ENCODE measurements around the gene ZNF280C. TPM values are rescaled to one million over a fixed set of nuclear protein-coding genes. Genes with fewer than 3 reads are reported as not detected.
"Not testable (repeated sequence)": the region's sequence is repeated elsewhere in the genome, so short reads cannot be mapped to it uniquely, and the experiment has no call there.

Gene ZNF280C
- total and polyA plus RNA-seq, 3 experiments from 2014 or later: 2.2 to 7.6 (median 7.1) TPM

DNA sequence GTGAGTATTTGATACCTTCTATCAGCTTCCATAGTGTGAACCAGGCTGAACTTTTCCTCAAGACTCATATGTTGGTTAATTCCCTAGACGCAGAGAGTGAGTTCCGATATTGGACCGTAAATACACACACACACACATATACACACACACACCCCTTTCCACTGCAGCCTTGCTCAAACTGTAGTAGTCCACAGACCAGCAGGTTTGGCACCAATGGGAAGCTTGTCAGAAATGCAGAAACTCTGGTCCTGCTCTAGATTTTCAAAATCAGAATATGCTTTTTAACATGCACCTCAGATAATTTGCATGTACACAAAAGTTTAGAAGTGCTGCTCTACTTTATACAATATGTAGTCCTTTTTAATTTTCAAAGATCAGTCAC is 27.6 kb upstream of the ZNF280C start:
- no peaks in the 10 kb centered on the region for H3K9me3 ChIP-seq (ENCODE audit: low read length)
- no peak overlapping the region for H3K4me3 Mint-ChIP-seq
- no peaks in the 10 kb centered on the region for H3K4me1 Mint-ChIP-seq

DNA sequence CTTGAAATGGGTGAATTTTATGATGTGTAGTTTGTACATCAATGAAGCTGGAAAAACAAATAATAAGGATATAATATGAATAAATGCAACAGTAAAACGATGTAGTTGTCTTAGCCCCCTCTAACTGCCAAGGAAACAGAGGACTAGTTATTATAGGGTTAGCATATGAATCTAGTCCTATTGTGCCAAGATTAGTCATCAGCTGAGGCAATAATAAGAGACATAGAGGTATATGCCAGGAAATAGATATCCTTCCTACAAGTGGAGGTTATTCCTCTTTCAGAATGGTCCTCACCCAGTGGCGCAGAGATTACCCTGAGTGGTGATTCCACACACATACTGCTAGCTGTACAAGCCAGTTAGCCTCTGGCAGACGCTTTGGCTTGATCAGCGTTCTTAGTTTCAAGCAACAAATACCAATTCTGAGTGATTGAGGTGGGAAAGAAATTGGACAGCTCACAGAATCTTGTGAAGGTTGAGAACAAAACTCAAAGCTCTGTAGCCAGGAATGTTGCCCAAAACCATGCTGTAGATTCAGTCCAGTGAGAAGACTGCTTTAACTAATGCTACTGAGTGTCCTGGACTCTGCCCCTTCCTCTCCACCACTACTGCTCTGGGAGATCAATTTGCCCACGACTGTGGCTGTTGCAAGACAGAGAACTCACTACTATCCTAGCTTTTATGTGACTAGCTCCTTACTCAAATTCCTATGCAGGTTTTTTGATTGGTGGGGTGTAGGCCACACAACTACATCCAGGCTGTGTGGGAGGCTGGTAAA is 27.0 kb upstream of the ZNF280C start:
- no peak for DNase-seq
- H3K36me3 Mint-ChIP-seq: peaks cover 0 to 4% (median 0%) of the 10 kb centered on the region in 3 donors
- ChIA-PET CTCF (no interaction called here), POLR2A (no interaction called here)
- Histone ChIP-seq H3K4me1 (ENCODE audit: insufficient read depth, low read length) (no peaks in the 10 kb centered on the region), H3K9me3 (ENCODE audit: low read length) (no peaks in the 10 kb centered on the region), H3K36me3 (ENCODE audit: insufficient read depth, low read length) (no peaks in the 10 kb centered on the region), H3K4me3 (ENCODE audit: low read length) (no peak overlapping the region), H3K27me3 (ENCODE audit: insufficient read depth, low read length, poor library complexity, severe bottlenecking) (no peaks in the 10 kb centered on the region), H3K27ac (ENCODE audit: low read depth, low read length) (no peak overlapping the region)
- H3K4me1 Mint-ChIP-seq: no peaks in the 10 kb centered on the region
- peaks cover 2 to 6% of the 10 kb centered on the region in 2 donors for H3K27me3 Mint-ChIP-seq
- H3K27ac Mint-ChIP-seq: no peak overlapping the region
- no peak overlapping the region for H3K4me3 Mint-ChIP-seq
- H3K9me3 Mint-ChIP-seq: peaks cover 0 to 6% (median 0%) of the 10 kb centered on the region in 5 donors

More for the DNA sequence above, 27.6 kb upstream of the ZNF280C start:
- H3K4me3 ChIP-seq (ENCODE audit: low read length): no peak overlapping the region
- ChIA-PET CTCF (no interaction called here), POLR2A (no interaction called here)
- Mint-ChIP-seq H3K27me3 (peaks cover 2 to 6% of the 10 kb centered on the region in 2 donors), H3K36me3 (peaks cover 0 to 4% (median 0%) of the 10 kb centered on the region in 3 donors), H3K9me3 (peaks cover 0 to 5% (median 0%) of the 10 kb centered on the region in 5 donors), H3K27ac (no peak overlapping the region)
- H3K27ac ChIP-seq (ENCODE audit: low read depth, low read length): no peak overlapping the region
- no peaks in the 10 kb centered on the region for H3K36me3 ChIP-seq (ENCODE audit: insufficient read depth, low read length)
- no peaks in the 10 kb centered on the region for H3K4me1 ChIP-seq (ENCODE audit: insufficient read depth, low read length)
- no peak for DNase-seq
- no peaks in the 10 kb centered on the region for H3K27me3 ChIP-seq (ENCODE audit: insufficient read depth, low read length, poor library complexity, severe bottlenecking)

DNA sequence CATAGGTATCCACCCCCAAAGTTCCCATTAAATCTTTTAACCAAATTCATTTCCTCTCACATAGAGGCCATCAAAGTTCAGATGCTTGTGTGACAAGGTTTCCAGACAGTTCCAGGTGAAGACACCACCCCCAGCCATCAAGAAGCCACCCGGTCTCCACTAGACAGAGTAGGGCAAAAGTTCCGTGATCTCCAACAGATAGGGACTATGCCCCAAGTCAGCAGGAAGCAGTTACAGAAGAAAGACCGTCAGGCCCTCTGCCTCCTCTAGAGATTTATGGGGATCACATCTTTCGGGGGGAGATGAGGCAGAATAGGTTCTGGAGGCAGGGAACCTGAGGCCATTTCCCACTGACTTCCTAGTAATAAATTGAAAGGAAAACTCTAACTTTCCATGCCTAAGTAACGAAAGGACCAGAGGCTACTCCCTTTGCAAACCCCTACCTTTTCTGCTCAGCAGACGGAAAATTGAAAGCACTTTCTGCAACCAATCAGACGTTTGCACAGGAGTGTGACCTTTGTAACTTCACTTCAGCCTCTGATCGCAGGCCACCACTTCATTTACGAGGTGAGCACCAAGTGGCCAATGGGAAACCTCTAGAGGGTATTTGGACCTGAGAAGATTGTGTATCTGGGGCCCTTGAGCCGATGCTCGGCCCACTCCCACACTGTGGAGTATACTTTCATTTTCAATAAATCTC is 18.5 kb upstream of the ZNF280C start:
- POLR2A ChIA-PET: no interaction called here
- Histone ChIP-seq H3K36me3 (ENCODE audit: insufficient read depth, low read length) (no peaks in the 10 kb centered on the region), H3K9me3 (ENCODE audit: low read length) (no peaks in the 10 kb centered on the region), H3K27me3 (ENCODE audit: insufficient read depth, low read length, poor library complexity, severe bottlenecking) (no peaks in the 10 kb centered on the region), H3K27ac (ENCODE audit: low read depth, low read length) (no peak overlapping the region), H3K4me1 (ENCODE audit: insufficient read depth, low read length) (no peaks in the 10 kb centered on the region), H3K4me3 (ENCODE audit: low read length) (no peak overlapping the region)
- Mint-ChIP-seq H3K27me3 (peaks cover 0 to 3% of the 10 kb centered on the region in 2 donors), H3K4me3 (peak overlapping the region in 2 of 7 donors; percentile 27 to 40), H3K36me3 (peaks cover 0 to 4% (median 0%) of the 10 kb centered on the region in 3 donors), H3K4me1 (peaks cover 0 to 3% (median 0%) of the 10 kb centered on the region in 3 donors), H3K9me3 (peaks cover 0 to 6% (median 0%) of the 10 kb centered on the region in 5 donors), H3K27ac (no peak overlapping the region)
- DNase-seq: no peak
- CTCF ChIA-PET: no interaction called here

DNA sequence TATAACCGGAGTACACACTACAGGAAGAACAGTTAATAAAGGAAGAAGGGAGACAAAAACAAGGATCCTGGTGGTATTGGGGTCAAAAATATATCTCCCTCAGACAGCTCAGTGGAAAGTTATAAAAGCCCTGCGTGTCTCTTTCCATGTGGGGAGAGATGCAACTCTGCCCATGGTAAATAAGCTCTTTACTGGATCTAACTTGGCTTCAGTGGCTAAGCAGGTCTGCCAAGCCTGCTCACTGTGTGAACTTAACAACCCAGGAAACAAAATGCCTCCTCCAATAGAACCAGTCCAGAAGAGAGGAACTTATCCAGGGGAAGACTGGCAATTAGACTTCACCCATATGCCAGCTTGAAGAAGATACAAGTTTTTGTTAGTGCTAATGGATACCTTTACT is 17.0 kb upstream of the ZNF280C start:
- Mint-ChIP-seq H3K4me1 (peaks cover 0 to 3% (median 0%) of the 10 kb centered on the region in 3 donors), H3K4me3 (no peak overlapping the region), H3K9me3 (no peaks in the 10 kb centered on the region), H3K27ac (no peak overlapping the region), H3K36me3 (no peaks in the 10 kb centered on the region), H3K27me3 (peaks cover 0 to 6% of the 10 kb centered on the region in 2 donors)
- no peaks in the 10 kb centered on the region for H3K36me3 ChIP-seq (ENCODE audit: insufficient read depth, low read length)
- H3K9me3 ChIP-seq (ENCODE audit: low read length): no peaks in the 10 kb centered on the region
- ChIA-PET POLR2A (no interaction called here), CTCF (no interaction called here)
- H3K4me3 ChIP-seq (ENCODE audit: low read length): no peak overlapping the region
- DNase-seq: no peak
- H3K4me1 ChIP-seq (ENCODE audit: insufficient read depth, low read length): no peaks in the 10 kb centered on the region
- H3K27me3 ChIP-seq (ENCODE audit: insufficient read depth, low read length, poor library complexity, severe bottlenecking): no peaks in the 10 kb centered on the region
- H3K27ac ChIP-seq (ENCODE audit: low read depth, low read length): no peak overlapping the region

DNA sequence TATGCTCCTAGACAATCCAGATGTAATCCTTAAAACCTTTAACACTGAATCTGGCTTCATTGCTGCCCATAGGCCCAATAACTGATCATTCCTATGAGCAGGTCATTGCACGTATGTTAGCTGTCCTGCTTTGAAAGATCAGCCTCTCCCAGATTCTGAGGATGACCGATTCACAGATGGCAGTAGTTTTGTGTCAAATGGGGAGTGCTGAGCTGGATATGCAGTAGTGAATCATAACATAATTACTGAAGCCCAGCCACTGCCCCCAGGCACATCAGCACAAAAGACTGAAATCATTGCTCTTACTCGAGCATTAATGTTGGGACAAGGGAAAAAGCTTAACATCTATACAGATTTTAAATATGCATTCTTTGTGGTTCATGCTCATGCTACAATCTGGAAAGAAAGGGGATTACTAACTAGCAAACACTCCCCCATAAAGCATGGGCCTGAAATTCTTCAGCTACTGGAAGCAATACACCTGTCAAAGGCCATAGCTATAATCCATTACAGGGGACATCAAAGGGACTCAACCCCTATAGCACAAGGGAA is 16.4 kb upstream of the ZNF280C start:
- no peak overlapping the region for H3K4me3 Mint-ChIP-seq
- peaks cover 0 to 3% (median 0%) of the 10 kb centered on the region in 3 donors for H3K4me1 Mint-ChIP-seq

DNA sequence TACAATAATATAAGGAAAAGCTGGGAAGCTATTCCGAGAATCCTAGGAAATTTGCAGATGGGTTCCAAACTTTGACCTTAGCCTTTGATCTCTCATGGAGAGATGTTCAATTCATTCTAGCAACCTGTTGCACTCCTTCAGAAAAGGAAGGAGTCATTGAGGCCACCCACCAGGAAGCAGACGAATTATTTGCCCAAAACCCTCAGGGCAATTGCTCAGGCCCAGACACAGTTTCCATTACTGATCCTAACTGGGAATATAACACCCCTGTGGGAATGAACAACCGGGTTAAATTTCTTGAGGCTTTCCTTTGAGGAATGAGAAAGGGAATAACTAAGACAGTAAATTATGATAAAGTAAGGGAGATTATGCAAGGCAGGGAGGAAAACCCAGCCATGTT is 13.5 kb upstream of the ZNF280C start:
- Histone ChIP-seq H3K9me3 (ENCODE audit: low read length) (no peaks in the 10 kb centered on the region), H3K4me1 (ENCODE audit: insufficient read depth, low read length) (no peaks in the 10 kb centered on the region), H3K27ac (ENCODE audit: low read depth, low read length) (no peak overlapping the region), H3K4me3 (ENCODE audit: low read length) (no peak overlapping the region), H3K36me3 (ENCODE audit: insufficient read depth, low read length) (no peaks in the 10 kb centered on the region), H3K27me3 (ENCODE audit: insufficient read depth, low read length, poor library complexity, severe bottlenecking) (no peaks in the 10 kb centered on the region)
- DNase-seq: no peak
- CTCF ChIA-PET: no interaction called here
- Mint-ChIP-seq H3K4me3 (no peak overlapping the region), H3K36me3 (no peaks in the 10 kb centered on the region), H3K27me3 (peaks cover 0 to 13% of the 10 kb centered on the region in 2 donors), H3K4me1 (no peaks in the 10 kb centered on the region), H3K9me3 (no peaks in the 10 kb centered on the region), H3K27ac (no peak overlapping the region)
- POLR2A ChIA-PET: no interaction called here

More for the DNA sequence above, 16.4 kb upstream of the ZNF280C start:
- H3K27ac Mint-ChIP-seq: peak overlapping the region in 1 of 8 donors; percentile 52
- peaks cover 0 to 9% of the 10 kb centered on the region in 2 donors for H3K27me3 Mint-ChIP-seq
- Histone ChIP-seq H3K4me1 (ENCODE audit: insufficient read depth, low read length) (no peaks in the 10 kb centered on the region), H3K4me3 (ENCODE audit: low read length) (no peak overlapping the region), H3K27ac (ENCODE audit: low read depth, low read length) (no peak overlapping the region), H3K9me3 (ENCODE audit: low read length) (no peaks in the 10 kb centered on the region), H3K36me3 (ENCODE audit: insufficient read depth, low read length) (no peaks in the 10 kb centered on the region), H3K27me3 (ENCODE audit: insufficient read depth, low read length, poor library complexity, severe bottlenecking) (no peaks in the 10 kb centered on the region)
- POLR2A ChIA-PET: no interaction called here
- no peak for DNase-seq
- no peaks in the 10 kb centered on the region for H3K9me3 Mint-ChIP-seq
- CTCF ChIA-PET: no interaction called here
- H3K36me3 Mint-ChIP-seq: no peaks in the 10 kb centered on the region

DNA sequence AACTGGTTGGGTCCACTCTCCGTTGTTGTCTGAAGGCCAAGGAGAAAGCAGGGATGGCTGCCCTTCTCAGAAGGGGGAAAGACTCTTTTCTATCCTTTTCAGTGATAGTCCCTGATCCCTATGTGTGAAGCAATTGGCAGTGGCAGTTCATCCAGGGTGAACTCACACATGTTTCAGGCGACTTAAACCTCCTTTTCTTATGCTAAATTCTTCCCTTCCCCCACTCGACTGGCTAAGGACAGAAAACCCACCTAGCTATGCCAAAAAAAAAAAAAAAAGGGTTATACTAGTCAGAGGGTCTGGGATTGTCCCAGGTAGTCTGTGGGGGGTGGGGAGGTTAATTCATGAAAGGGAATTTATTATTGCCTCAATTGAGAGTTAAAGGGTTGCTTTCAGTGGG is 12.2 kb upstream of the ZNF280C start:
- Mint-ChIP-seq H3K27ac (no peak overlapping the region), H3K27me3 (peaks cover 0 to 13% of the 10 kb centered on the region in 2 donors), H3K4me3 (no peak overlapping the region), H3K4me1 (no peaks in the 10 kb centered on the region), H3K9me3 (no peaks in the 10 kb centered on the region), H3K36me3 (no peaks in the 10 kb centered on the region)
- no peak for DNase-seq
- Histone ChIP-seq H3K4me3 (ENCODE audit: low read length) (no peak overlapping the region), H3K27me3 (ENCODE audit: insufficient read depth, low read length, poor library complexity, severe bottlenecking) (no peaks in the 10 kb centered on the region), H3K27ac (ENCODE audit: low read depth, low read length) (no peak overlapping the region), H3K9me3 (ENCODE audit: low read length) (no peaks in the 10 kb centered on the region), H3K36me3 (ENCODE audit: insufficient read depth, low read length) (no peaks in the 10 kb centered on the region), H3K4me1 (ENCODE audit: insufficient read depth, low read length) (no peaks in the 10 kb centered on the region)
- ChIA-PET CTCF (no interaction called here), POLR2A (no interaction called here)

DNA sequence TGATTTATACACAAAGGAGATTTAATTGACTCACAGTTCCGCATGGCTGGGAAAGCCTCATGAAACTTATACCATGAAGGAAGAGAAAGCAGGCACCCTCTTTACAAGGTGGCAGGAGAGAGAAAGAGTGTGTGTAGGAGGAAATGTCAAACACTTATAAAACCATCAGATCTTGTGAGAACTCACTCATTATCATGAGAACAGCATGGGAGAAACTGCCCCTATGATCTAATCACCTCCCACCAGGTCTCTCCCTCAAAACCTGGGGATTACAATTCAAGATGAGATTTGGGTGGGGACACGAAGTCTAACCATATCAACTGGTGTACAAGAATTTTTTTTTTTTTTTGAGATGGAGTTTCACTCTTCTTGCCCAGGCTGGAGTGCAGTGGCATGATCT is 3.6 kb upstream of the ZNF280C start:
- H3K27ac Mint-ChIP-seq; H3K4me3 Mint-ChIP-seq; DNase-seq; POLR2A ChIA-PET; H3K27me3 ChIP-seq (ENCODE audit: insufficient read depth, low read length, poor library complexity, severe bottlenecking); H3K36me3 ChIP-seq (ENCODE audit: insufficient read depth, low read length); H3K27ac ChIP-seq (ENCODE audit: low read depth, low read length); H3K9me3 Mint-ChIP-seq; H3K9me3 ChIP-seq (ENCODE audit: low read length); H3K4me1 Mint-ChIP-seq; H3K27me3 Mint-ChIP-seq; CTCF ChIA-PET; H3K36me3 Mint-ChIP-seq; H3K4me1 ChIP-seq (ENCODE audit: insufficient read depth, low read length); H3K4me3 ChIP-seq (ENCODE audit: low read length): not testable (repeated sequence)
